ENCODE results near the gene SYT3. TPM values are rescaled to one million over a fixed set of nuclear protein-coding genes. Genes with fewer than 3 reads are reported as not detected.

The SYT3 gene
- total and polyA plus RNA-seq, 2 of the 8 experiments (the other 6 are each of a cell fraction or from before 2014, with no cell fraction given), result 6.7 to 17.3 TPM

- DNase-seq (ENCODE audit: low read depth in 1 of 2, low spot score in 2 of 2) (no peak), FAIRE-seq (no peak)
- H2AFZ ChIP-seq (ENCODE audit: low read length), result 0 out of 2 replicates have a peak overlapping the region, but pooled peaks have one; percentile 13
- peak overlapping the region in 2 of 4 experiments; percentile 8 to 47; a peak in 3 of 8 replicates for H3K4me3 ChIP-seq (ENCODE audit: extremely low read depth in 1 of 4, insufficient read depth in 2 of 4, low read depth in 3 of 4, low read length in 4 of 4)
- H3K14ac ChIP-seq (ENCODE audit: insufficient read length), result no peak overlapping the region
- H2BK20ac ChIP-seq (ENCODE audit: low read length), result no peak overlapping the region
- H3K4ac ChIP-seq (replicated peaks; ENCODE audit: insufficient read length, low read depth, low read length), result no peak overlapping the region
- H4K8ac ChIP-seq (ENCODE audit: extremely low read depth, insufficient read depth, low read length), result peak overlapping the region; percentile 28; the same call in 1 of the 2 replicates
- ChIA-PET POLR2A (ENCODE audit: partially characterized antibody) (interaction anchor here (0.8 to 1.1 kb wide), 4 partner anchors 20 to 91 kb away, joined by 3 to 7 read pairs (median 3); no protein-coding TSS in a partner anchor), CTCF (ENCODE audit: partially characterized antibody) (interaction anchor here (0.7 to 1.5 kb wide), 11 partner anchors 11 to 117 kb away, joined by 3 to 14 read pairs (median 4); no protein-coding TSS in a partner anchor)
- H3K56ac ChIP-seq (replicated peaks; ENCODE audit: insufficient read length, low read depth, low read length), result no peak overlapping the region
- no peak overlapping the region for H2BK12ac ChIP-seq (ENCODE audit: low read depth, low read length)
- no peaks in the 10 kb centered on the region for H3K79me2 ChIP-seq (ENCODE audit: control insufficient read depth in 1 of 2, insufficient read depth in 2 of 2, low read length in 2 of 2)
- no peak overlapping the region for H3K18ac ChIP-seq (ENCODE audit: extremely low read depth, low read length)
- H3K27ac ChIP-seq (ENCODE audit: low read depth, low read length), result no peak overlapping the region
- H2AK5ac ChIP-seq (ENCODE audit: low read depth, low read length), result peak overlapping the region; percentile 33; the same call in 1 of the 2 replicates
- H2BK120ac ChIP-seq (replicated peaks; ENCODE audit: low read depth, low read length), result no peak overlapping the region
- no peak overlapping the region for H2BK15ac ChIP-seq (ENCODE audit: low read length)
- H4K91ac ChIP-seq (replicated peaks; ENCODE audit: insufficient read length, low read length), result no peak overlapping the region
- H3K27me3 ChIP-seq (replicated peaks in 1 of 4; ENCODE audit: control insufficient read depth in 3 of 4, extremely low read depth in 1 of 4, insufficient read depth in 3 of 4, low read length in 3 of 4), result peaks cover 3 to 24% (median 18%) of the 10 kb centered on the region in 4 experiments
- peak overlapping the region; percentile 32 to 58 for H3K4me2 ChIP-seq (ENCODE audit: insufficient read depth in 1 of 2, low read depth in 2 of 2, low read length in 2 of 2)
- H4K5ac ChIP-seq (ENCODE audit: insufficient read length, low read depth, low read length), result no peak overlapping the region
- WGBS, 2 experiments (ENCODE audit: extremely low coverage in 1 of 2, insufficient coverage in 1 of 2, insufficient read length in 1 of 2, insufficient replicate concordance in 2 of 2, low coverage in 1 of 2, low lambda C conversion rate in 2 of 2, missing lambda C conversion rate in 1 of 2), result 83% methylated on average over 20 of the region's 20 CpGs; no CpG with 5 or more reads in 1 of the 2 experiments
- H2BK5ac ChIP-seq (ENCODE audit: low read depth, low read length), result no peak overlapping the region
- no peak overlapping the region; a peak in 1 of 7 replicates for H3K9ac ChIP-seq (replicated peaks in 1 of 4; ENCODE audit: extremely low read depth in 1 of 4, low read depth in 3 of 4, low read length in 3 of 4)
- H3K23me2 ChIP-seq (ENCODE audit: low read depth, low read length), result no peaks in the 10 kb centered on the region; the same call in 1 of the 2 replicates
- H3K36me3 ChIP-seq (ENCODE audit: control insufficient read depth in 2 of 4, insufficient read depth in 4 of 4, low read length in 3 of 4), result no peaks in the 10 kb centered on the region
- no peaks in the 10 kb centered on the region for H4K20me1 ChIP-seq (replicated peaks in 1 of 2; ENCODE audit: control insufficient read depth in 1 of 2, insufficient read depth in 2 of 2, low read length in 2 of 2)
- peaks cover 0 to 9% of the 10 kb centered on the region in 2 experiments; a peak in 2 of 4 replicates for H3K9me3 ChIP-seq (ENCODE audit: insufficient read depth in 2 of 2, low read depth in 1 of 2, low read length in 1 of 2)
- H3K23ac ChIP-seq (ENCODE audit: insufficient read length), result no peak overlapping the region
- no peaks in the 10 kb centered on the region for H3K79me1 ChIP-seq (ENCODE audit: low read depth, low read length)
- peaks cover 0 to 4% (median 3%) of the 10 kb centered on the region in 4 experiments; a peak in 5 of 7 replicates for H3K4me1 ChIP-seq (replicated peaks in 1 of 4; ENCODE audit: control insufficient read depth in 3 of 4, insufficient read depth in 4 of 4, low read length in 3 of 4)
- TF ChIP-seq EGR1 (IDR thresholded peaks at IDR 0.05; ENCODE audit: borderline replicate concordance, low read depth, low read length), result no peak
- TF ChIP-seq CTBP2 (IDR thresholded peaks at IDR 0.05; ENCODE audit: borderline replicate concordance, insufficient read depth, insufficient read length, low read length), result no peak
- no peak for TF ChIP-seq ATF2 (IDR thresholded peaks at IDR 0.05; ENCODE audit: low read length)
- no peak for TF ChIP-seq ASH2L (IDR thresholded peaks at IDR 0.05; ENCODE audit: low read length)
- TF ChIP-seq CREB1 (IDR thresholded peaks at IDR 0.05), result no peak
- no peak for TF ChIP-seq GABPA (IDR thresholded peaks at IDR 0.05; ENCODE audit: borderline replicate concordance, insufficient read depth, low read length)
- no peak for TF ChIP-seq FOSL1 (IDR thresholded peaks at IDR 0.05; ENCODE audit: insufficient read depth, low read depth, low read length)
- TF ChIP-seq, protein P1, sequence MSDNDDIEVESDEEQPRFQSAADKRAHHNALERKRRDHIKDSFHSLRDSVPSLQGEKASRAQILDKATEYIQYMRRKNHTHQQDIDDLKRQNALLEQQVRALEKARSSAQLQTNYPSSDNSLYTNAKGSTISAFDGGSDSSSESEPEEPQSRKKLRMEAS (IDR thresholded peaks at IDR 0.05), result no peak
- no peak for TF ChIP-seq MAFK (IDR thresholded peaks at IDR 0.05; ENCODE audit: low read depth, low read length)
- TF ChIP-seq CBX8 (IDR thresholded peaks at IDR 0.05; ENCODE audit: borderline replicate concordance, low read depth, low read length), result no peak
- no peak for TF ChIP-seq EP300 (IDR thresholded peaks at IDR 0.05; ENCODE audit: borderline replicate concordance in 1 of 2, low read depth in 2 of 2, low read length in 2 of 2)
These were observed 32.3 kb downstream of the SYT3 start for GRCh38 chr19:50607388-50607787.

All from H1 (cell line).